AG04449 (cell line): ENCODE measurements around the gene POLR2E.

ENCODE experiments used
- CTCF ChIA-PET: fragments of 350-600 bp; formaldehyde crosslinking; extraction: SDS; loops from one replicate; lab custom pipeline; 2021; ENCODE audit warnings: antibody characterized with exemption; lab: Yijun Ruan, JAX
- POLR2A ChIA-PET: fragments of 400-600, 350-600 bp; formaldehyde crosslinking; extraction: SDS; loops from one replicate; lab custom pipeline; 2020; ENCODE audit warnings: antibody characterized with exemption, inconsistent platforms; lab: Yijun Ruan, JAX
- DNase-seq: peaks from one replicate; pipeline ENCODE4 v3.0.0-alpha.2; 2010; ENCODE audit warnings: low read depth, low spot score
- H3K4me3 ChIP-seq: 2 replicates; pipeline ENCODE4 v1.5.1; 2011; ENCODE audit warnings: low read depth, mild to moderate bottlenecking, control low read depth, low read length
- CTCF ChIP-seq: IDR thresholded peaks from one replicate; pipeline ENCODE4 v1.5.1; 2011; ENCODE audit warnings: mild to moderate bottlenecking, moderate library complexity, low read length, control low read depth, inconsistent platforms; ENCODE audit not compliant: insufficient read depth; ENCODE audit errors: missing control alignments

The POLR2E gene

DNA sequence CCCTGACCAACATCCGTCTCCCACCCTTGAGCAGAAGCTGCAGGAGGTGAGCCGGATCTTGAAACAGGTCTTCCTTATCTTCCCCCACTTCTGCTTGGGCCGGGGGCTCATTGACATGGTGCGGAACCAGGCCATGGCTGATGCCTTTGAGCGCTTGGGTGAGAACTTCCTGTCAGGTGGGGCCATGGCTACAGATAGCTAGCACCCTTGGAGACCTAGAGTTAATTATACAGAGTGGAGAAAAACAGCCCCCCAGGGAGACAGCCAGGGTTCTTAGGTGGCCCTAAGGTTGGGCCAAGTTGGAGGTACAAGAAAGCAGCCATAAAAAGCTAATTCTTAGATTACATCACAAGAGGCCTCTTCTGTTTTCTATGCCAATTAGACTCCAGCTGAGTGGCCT is 37.1 kb downstream of the POLR2E start:
- no peak for TF ChIP-seq CTCF
- POLR2A ChIA-PET = no interaction called here
- DNase-seq = no peak
- no peak overlapping the region for H3K4me3 ChIP-seq
- CTCF ChIA-PET = interaction anchor here (0.8 to 1.9 kb wide), 3 partner anchors 10 to 15 kb away, joined by 3 to 5 read pairs (median 4); no protein-coding TSS in a partner anchor

DNA sequence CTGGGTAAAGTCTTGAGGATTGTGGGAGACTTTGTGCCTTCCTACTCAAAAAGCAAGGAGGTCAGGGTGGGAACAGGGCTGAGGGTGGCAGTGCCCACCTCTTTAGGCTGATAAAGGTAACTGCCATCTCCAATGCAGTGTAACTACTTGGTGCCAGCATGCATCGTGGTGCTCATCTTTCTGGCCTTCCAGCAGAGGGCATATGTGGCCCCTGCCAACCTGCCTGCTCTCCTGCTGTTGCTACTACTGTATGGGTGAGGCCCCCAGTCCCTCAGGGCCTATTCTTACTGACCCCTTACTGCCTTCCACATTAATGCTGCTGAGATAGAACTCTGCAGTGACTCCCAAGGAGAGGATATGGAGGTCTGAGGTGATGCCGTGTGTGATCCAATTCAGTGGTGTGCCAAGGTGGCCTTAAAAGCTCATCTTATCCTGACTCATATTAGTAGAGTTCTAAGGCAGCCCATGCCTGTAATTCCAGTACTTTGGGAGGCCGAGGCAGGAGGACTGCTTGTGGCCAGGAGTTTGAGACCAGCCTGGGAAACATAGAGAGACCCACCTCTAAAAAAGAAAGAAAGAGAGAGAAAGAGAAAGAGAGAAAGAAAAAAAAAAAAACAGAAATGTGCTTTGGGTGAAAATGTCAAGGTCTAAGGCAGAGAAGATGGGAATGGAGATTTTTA is 37.9 kb downstream of the POLR2E start:
- no peak overlapping the region for H3K4me3 ChIP-seq
- CTCF ChIA-PET = interaction anchor here (0.7 to 1.9 kb wide), 3 partner anchors 8 to 15 kb away, joined by 3 to 5 read pairs (median 4); no protein-coding TSS in a partner anchor
- POLR2A ChIA-PET = interaction anchor here (0.6 kb wide), 1 partner anchor 15 kb away, joined by 3 read pairs; no protein-coding TSS in a partner anchor
- no peak for DNase-seq
- no peak for TF ChIP-seq CTCF

DNA sequence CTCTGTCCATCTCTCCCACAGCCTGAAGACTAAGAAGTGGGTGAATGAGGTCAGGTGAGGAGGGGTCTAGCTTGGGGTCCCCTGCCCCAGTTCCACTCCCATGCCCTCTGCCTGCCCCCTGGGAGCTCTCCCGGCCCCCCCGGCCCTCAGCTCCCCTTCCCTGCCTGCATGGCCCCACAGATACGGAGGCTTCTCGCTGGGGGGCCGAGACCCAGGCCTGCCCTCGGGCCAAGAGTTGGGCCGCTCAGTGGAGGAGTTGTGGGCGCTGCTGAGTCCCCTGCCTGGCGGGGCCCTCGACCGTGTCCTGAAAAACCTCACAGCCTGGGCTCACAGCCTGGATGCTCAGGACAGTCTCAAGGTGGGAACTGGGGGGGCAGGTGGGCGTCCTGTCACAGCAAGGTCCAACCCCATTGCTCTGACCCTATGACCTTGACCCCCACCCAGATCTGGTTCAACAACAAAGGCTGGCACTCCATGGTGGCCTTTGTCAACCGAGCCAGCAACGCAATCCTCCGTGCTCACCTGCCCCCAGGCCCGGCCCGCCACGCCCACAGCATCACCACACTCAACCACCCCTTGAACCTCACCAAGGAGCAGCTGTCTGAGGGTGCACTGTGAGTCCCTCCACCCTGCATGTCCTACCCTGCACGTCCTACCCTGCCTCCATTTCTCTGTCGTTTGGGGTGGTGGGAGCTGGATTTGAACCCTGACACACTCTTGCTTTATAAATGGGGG is 39.1 kb downstream of the POLR2E start:
- no peak for TF ChIP-seq CTCF
- DNase-seq = no peak
- POLR2A ChIA-PET = no interaction called here
- H3K4me3 ChIP-seq = no peak overlapping the region
- CTCF ChIA-PET = interaction anchor here (0.7 to 1.1 kb wide), 3 partner anchors 9 to 144 kb away, joined by 3 to 4 read pairs (median 3); no protein-coding TSS in a partner anchor

- ChIA-PET POLR2A (interaction anchor here (0.6 kb wide), 1 partner anchor 14 kb away, joined by 3 read pairs; no protein-coding TSS in a partner anchor), CTCF (interaction anchor here (2.4 kb wide), 1 partner anchor 11 kb away, joined by 15 read pairs; the partner anchor contains the start of gene ARHGAP45)
- TF ChIP-seq CTCF = no peak
- no peak overlapping the region for H3K4me3 ChIP-seq
- DNase-seq = no peak
These were observed 40.1 kb downstream of the POLR2E start for GRCh38 chr19:1055028-1055425.

DNA sequence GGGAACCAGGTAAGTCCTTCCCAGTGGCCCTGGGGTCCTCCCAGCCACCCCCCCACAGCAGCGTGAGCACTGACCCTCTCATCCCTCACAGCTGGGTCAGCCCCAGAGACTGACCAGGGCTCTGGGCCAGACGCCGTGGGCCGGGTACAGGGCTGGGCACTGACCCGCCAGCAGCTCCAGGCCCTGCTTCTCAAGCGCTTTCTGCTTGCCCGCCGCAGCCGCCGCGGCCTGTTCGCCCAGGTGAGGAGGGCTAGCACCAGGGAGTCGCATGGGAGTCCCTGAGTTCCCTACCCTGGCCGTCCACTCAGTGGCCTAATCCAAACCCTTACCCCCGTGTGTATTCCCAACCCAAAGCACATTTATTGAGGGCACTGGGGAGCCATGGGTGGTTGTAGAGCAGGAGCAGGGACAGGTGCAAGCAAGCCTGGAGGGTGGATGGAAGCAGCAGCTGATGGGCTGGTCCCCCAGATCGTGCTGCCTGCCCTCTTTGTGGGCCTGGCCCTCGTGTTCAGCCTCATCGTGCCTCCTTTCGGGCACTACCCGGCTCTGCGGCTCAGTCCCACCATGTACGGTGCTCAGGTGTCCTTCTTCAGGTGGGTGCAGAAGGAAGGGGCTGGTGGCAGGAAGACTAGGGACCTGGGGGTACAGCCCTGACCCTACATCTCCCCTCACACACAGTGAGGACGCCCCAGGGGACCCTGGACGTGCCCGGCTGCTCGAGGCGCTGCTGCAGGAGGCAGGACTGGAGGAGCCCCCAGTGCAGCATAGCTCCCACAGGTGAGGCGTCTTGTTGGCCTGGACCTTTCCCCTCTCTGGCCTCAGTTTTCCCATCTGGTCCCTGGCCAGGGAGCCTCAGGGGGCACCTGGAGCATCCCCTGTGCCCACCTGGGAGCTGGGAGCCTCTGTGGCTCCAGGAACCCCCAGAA is 40.8 kb downstream of the POLR2E start:
- no peak for TF ChIP-seq CTCF
- ChIA-PET CTCF (interaction anchor here (2.4 kb wide), 1 partner anchor 11 kb away, joined by 15 read pairs; the partner anchor contains the start of gene ARHGAP45), POLR2A (interaction anchor here (0.6 kb wide), 1 partner anchor 13 kb away, joined by 3 read pairs; no protein-coding TSS in a partner anchor)
- H3K4me3 ChIP-seq = no peak overlapping the region
- no peak for DNase-seq
